Measurements from ENCODE around the gene HDAC6. TPM values are rescaled to one million over a fixed set of nuclear protein-coding genes. Genes with fewer than 3 reads are reported as not detected.
"Not testable (repeated sequence)": the region's sequence is repeated elsewhere in the genome, so short reads cannot be mapped to it uniquely, and the experiment has no call there.

The HDAC6 gene
- total and polyA plus RNA-seq, 12 donors = 28.4 to 102 (median 32.3) TPM

DNA sequence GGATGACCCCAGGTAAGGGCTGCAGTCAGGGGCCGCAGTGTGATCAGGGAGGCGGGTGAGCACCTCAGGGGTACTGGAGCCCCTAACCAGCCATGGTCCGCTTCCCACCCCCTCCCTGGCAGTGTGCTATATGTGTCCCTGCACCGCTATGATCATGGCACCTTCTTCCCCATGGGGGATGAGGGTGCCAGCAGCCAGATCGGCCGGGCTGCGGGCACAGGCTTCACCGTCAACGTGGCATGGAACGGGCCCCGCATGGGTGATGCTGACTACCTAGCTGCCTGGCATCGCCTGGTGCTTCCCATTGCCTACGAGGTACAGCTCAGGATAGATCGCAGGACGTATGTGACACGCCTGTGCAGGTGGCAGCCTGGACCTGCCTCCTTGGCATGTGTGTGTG is 16.2 kb downstream of the HDAC6 start:
- TF ChIP-seq, protein P1, sequence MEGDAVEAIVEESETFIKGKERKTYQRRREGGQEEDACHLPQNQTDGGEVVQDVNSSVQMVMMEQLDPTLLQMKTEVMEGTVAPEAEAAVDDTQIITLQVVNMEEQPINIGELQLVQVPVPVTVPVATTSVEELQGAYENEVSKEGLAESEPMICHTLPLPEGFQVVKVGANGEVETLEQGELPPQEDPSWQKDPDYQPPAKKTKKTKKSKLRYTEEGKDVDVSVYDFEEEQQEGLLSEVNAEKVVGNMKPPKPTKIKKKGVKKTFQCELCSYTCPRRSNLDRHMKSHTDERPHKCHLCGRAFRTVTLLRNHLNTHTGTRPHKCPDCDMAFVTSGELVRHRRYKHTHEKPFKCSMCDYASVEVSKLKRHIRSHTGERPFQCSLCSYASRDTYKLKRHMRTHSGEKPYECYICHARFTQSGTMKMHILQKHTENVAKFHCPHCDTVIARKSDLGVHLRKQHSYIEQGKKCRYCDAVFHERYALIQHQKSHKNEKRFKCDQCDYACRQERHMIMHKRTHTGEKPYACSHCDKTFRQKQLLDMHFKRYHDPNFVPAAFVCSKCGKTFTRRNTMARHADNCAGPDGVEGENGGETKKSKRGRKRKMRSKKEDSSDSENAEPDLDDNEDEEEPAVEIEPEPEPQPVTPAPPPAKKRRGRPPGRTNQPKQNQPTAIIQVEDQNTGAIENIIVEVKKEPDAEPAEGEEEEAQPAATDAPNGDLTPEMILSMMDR (IDR thresholded peaks at IDR 0.05) = no peak
- Histone ChIP-seq H3K27ac (no peak overlapping the region), H3K4me3 (no peak overlapping the region), H3K36me3 (peaks cover 0 to 71% (median 0%) of the 10 kb centered on the region in 9 donors), H3K9me3 (no peaks in the 10 kb centered on the region), H3K4me1 (no peaks in the 10 kb centered on the region), H3K27me3 (no peaks in the 10 kb centered on the region)
- WGBS, 2 donors = 93 to 98% methylated on average over 16 of the region's 16 CpGs
- DNase-seq (no peak), ATAC-seq (no peak)
- intact Hi-C loops (cut with DNase I) = no loop called here

DNA sequence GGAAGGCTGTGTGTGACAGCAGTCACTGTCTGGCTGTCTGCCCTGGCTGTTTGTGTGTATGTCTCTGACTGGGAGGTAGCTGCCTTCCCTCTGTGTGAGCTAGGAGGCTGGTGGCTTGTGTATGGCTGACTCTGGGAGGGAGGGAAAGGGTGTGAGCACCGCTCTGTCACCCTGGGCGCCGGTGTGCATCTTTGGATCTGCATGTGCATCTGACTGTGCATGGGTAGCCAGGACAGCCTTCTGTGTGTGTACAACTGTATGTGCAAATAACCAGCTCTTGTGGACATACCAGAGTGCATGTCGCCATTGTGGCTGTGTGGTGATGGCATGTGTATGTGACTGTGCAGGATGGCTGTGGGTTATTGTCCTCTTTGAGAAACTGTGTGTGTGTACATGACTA is 17.0 kb downstream of the HDAC6 start:
- Histone ChIP-seq H3K36me3 (peaks cover 0 to 76% (median 0%) of the 10 kb centered on the region in 9 donors), H3K4me1 (no peaks in the 10 kb centered on the region), H3K9me3 (no peaks in the 10 kb centered on the region), H3K27me3 (no peaks in the 10 kb centered on the region), H3K4me3 (no peak overlapping the region), H3K27ac (no peak overlapping the region)
- intact Hi-C loops (cut with DNase I) = no loop called here
- DNase-seq (no peak), ATAC-seq (no peak)
- 95 to 98% methylated on average over 4 of the region's 4 CpGs for WGBS, 2 donors
- TF ChIP-seq, protein P1 (IDR thresholded peaks at IDR 0.05) = no peak

DNA sequence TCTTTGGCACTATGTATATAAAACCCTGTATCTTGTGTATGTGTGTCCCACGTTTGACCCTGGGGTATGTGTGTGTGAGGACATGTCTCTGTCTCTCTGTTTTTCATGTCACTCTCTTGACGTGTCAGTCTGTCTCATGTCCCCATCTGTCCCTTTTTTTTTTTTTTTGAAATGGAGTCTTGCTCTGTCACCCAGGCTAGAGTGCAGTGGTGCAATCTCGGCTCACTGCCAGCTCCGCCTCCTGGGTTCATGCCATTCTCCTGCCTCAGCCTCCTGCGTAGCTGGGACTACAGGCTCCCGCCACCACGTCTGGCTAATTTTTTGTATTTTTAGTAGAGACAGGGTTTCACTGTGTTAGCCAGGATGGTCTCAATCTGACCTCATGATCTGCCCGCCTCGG is 17.5 kb downstream of the HDAC6 start:
- intact Hi-C loops (cut with DNase I) = not testable (repeated sequence)
- peaks cover 0 to 78% (median 0%) of the 10 kb centered on the region in 9 donors for H3K36me3 ChIP-seq

DNA sequence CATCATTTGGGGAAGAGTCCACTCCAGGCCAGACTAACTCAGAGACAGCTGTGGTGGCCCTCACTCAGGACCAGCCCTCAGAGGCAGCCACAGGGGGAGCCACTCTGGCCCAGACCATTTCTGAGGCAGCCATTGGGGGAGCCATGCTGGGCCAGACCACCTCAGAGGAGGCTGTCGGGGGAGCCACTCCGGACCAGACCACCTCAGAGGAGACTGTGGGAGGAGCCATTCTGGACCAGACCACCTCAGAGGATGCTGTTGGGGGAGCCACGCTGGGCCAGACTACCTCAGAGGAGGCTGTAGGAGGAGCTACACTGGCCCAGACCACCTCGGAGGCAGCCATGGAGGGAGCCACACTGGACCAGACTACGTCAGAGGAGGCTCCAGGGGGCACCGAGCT is 21.2 kb downstream of the HDAC6 start:
- intact Hi-C loops (cut with DNase I) = no loop called here
- DNase-seq (no peak), ATAC-seq (peak in 2 of 8 donors; percentile 21 to 43)
- Histone ChIP-seq H3K4me1 (no peaks in the 10 kb centered on the region), H3K36me3 (peaks cover 0 to 56% (median 0%) of the 10 kb centered on the region in 9 donors), H3K27me3 (peaks cover 0 to 38% (median 0%) of the 10 kb centered on the region in 7 donors), H3K4me3 (no peak overlapping the region), H3K9me3 (peaks cover 0 to 20% (median 0%) of the 10 kb centered on the region in 11 donors), H3K27ac (no peak overlapping the region)
- TF ChIP-seq, protein P1 (IDR thresholded peaks at IDR 0.05) = no peak
- WGBS, 2 donors = 76 to 84% methylated on average over 6 of the region's 6 CpGs

More for the DNA sequence above, 17.5 kb downstream of the HDAC6 start:
- not testable (repeated sequence) for H3K4me3 ChIP-seq, H3K27ac ChIP-seq, H3K27me3 ChIP-seq, H3K9me3 ChIP-seq, H3K4me1 ChIP-seq, DNase-seq, ATAC-seq
- 87 to 88% methylated on average over 9 of the region's 9 CpGs for WGBS, 2 donors

DNA sequence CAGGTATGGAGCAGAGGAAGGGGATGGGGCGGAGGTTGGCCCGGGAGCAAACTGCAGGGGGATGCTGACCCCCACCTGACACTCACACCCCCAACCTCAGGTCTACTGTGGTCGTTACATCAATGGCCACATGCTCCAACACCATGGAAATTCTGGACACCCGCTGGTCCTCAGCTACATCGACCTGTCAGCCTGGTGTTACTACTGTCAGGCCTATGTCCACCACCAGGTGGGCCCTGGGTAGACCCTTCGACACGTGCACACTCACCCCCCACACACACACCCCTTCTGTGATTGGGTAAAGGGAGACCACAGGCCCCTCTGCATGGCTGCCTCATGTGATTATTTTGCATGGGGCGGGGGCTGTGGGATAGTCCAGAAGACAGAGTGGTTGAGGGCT is 22.2 kb downstream of the HDAC6 start:
- H3K36me3 ChIP-seq = peaks cover 0 to 48% (median 0%) of the 10 kb centered on the region in 9 donors
- H3K27me3 ChIP-seq = peaks cover 0 to 49% (median 0%) of the 10 kb centered on the region in 7 donors
- TF ChIP-seq, protein P1 (IDR thresholded peaks at IDR 0.05) = no peak
- H3K4me1 ChIP-seq = no peaks in the 10 kb centered on the region
- WGBS, 2 donors = 94 to 99% methylated on average over 6 to 8 of the region's 8 CpGs
- H3K9me3 ChIP-seq = peaks cover 0 to 20% (median 0%) of the 10 kb centered on the region in 11 donors
- no peak overlapping the region for H3K4me3 ChIP-seq
- no peak overlapping the region for H3K27ac ChIP-seq
- intact Hi-C loops (cut with DNase I) = no loop called here
- DNase-seq (no peak), ATAC-seq (no peak)
